Activated CD4-positive, alpha-beta T cell treated with anti-CD3 and anti-CD28 coated beads, Interleukin-2, amount 50 U/mL, for 16 hours (primary cell): ENCODE measurements around the gene TMEFF2.

Experiments used
- DNase-seq: peaks from one replicate; pipeline ENCODE4 v3.0.0-alpha.2; 2020

Gene TMEFF2

DNA sequence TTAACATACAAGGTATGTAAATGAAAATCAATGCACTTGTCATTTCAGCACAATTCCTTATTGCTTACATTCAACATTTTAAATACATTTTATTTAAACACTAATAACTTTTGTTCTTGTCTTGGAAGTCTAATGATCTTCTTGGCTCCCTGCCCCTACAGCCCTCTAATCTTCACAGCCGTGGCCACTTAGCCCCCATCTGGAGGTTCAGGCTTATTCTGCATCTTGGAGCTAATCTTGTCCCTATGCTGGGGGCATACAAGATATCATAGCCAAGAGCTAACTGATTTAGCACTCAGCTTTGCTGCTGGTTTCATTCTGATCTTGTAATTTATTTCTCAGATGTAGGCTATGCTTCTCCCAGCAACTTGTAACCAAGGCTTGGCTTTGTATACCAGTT lies 140.8 kb downstream of the TMEFF2 start:
- DNase-seq = no peak

GRCh38 chr2:192051533-192051932 lies 143.2 kb downstream of the TMEFF2 start:
- DNase-seq = no peak

DNA sequence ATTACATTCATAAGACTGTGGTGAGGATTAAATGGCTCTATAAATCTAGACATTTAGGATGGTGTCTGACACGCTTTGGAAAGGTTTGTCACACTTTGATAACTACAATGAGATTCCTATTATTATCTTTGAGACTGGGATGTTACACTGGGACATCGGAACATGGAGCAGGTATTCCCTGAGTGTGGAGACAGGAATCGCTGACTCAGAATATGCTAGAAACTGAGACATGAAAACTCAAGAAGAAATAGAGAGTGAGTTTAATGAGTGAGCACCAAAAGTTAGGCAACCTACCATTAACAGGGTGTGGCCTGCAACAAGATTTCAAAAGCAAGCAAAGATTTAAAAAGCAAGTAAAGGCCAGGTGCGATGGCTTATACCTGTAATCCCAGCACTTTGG lies 145.4 kb downstream of the TMEFF2 start:
- DNase-seq = no peak

GRCh38 chr2:192047315-192048107 lies 147.2 kb downstream of the TMEFF2 start:
- DNase-seq = no peak

GRCh38 chr2:192044496-192044895 lies 150.2 kb downstream of the TMEFF2 start:
- no peak for DNase-seq

DNA sequence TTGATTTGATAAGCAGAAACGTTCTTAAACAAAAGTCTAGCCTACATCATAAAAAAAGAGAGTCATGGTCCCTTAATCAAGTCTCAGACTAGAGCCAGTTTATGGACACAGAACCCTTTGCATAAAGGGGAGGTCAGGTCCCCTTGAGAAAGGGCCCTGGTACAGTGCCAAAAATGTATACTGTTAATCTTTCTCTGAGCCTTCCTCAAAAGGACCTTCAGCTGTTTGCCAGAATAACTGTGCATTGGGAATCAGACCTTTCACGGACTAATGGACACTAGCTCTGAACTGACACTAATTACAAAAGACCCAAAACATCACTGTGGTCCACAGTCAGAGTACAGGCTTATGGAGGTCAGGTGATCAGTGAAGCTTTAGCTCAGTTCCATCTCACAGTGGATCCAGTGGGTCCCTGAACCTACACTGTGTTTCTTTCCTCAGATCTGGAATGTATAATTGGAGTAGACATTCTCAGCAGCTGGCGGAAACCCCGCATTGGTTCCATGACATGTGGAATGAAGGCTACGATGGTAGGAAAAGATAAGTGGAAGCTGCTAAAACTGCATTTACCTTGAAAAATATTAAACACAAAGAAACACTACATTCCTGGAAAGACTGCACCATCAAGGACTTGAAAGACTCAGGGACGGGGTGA lies 151.4 kb downstream of the TMEFF2 start:
- no peak for DNase-seq

GRCh38 chr2:192042126-192042525 lies 152.6 kb downstream of the TMEFF2 start:
- no peak for DNase-seq

DNA sequence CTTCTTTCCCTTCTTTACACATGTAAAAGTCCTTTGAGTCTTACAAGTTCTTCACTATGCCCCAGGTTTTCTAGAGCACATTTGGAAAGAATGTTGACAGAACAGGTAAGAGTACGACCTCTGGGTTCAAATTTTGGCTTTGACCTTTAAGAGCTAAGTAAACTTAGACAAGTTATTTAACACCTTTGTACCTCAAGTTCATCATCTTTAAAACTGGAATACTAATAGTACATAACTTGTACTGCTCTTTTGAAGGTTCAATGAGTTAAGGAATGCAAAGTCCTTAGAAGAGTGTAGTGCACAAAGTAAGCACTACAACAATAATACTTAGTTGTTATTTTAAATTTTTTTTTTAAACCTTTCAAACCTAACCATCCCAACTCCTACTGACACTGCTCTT lies 156.6 kb downstream of the TMEFF2 start:
- no peak for DNase-seq

- DNase-seq = no peak
Measured at GRCh38 chr2:192035731-192036442, 158.8 kb downstream of the TMEFF2 start.

DNA sequence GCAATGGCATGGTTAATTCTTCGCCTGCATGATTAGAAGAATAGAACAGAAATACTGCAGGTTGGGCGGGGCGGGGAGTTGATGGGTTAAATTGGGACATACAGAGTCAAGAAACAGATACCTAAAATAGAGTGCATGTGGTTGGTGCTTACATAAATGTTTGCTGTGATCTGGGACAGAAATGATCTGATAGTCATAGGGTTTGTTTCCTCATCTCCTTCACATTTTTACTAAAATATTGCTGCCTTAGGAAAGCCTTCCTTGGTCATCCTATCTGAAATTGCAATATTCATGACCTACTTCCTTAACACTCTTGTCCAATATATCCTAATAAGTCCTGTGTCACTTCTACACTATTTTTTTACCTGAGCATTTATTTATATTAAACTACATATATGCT lies 163.9 kb downstream of the TMEFF2 start:
- DNase-seq = no peak

- no peak for DNase-seq
Measured at GRCh38 chr2:192030289-192030688, 164.4 kb downstream of the TMEFF2 start.

DNA sequence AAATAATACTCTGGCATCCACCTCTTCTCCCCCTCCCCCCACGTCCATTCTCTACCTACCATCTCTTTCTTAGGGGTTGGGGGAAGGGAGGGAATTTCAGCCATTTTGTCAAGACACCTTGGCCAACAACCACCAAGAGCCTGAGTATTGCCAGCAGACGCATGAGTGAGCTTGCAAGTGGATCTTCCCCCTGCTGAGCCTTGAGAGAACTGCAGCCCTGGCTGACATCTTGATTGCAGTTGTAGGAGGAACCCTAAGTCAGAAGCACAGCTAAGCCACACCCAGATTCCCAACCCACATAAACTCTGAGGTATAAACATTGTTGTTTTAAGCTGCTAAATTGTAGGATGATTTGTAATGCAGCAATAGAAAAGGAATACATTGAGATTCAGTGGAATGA lies 165.6 kb downstream of the TMEFF2 start:
- peak; percentile 10 for DNase-seq

- DNase-seq = no peak
Measured at GRCh38 chr2:192026825-192027120, 168.0 kb downstream of the TMEFF2 start.

DNA sequence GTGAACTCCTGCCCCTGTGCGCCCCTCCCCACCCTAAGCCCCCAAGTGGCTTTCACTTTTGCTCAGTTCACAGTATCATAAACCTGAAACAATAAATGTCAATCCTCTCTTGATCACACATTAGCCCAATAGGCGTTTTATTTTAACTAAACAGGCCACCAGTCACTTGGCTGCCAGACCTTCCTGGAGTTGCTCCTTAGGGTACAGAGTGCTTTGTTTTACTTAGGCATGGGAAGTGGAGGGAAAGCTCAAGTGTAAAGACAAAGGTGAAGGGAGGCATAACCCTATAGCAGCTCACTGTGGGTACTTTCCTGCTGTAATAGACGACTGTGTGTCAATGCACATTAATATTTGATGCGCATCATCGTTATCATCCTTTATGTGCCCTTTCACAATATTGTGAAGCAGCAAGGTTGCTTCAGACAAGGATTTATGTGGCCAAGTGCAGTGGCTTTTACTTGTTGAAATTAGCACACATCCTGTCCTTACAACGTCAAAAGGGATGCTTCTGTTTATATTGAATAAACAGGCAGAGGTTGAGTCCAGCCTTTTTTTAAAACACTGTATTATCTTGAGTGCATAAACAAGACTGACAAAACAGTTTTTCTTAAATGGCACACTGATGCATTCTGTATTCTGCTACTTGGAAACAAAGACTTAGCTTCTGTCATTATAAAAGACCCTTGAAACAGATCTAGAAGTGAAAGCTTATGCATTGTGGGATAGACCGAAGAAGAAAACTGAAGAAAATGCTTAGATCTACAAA lies 168.5 kb downstream of the TMEFF2 start:
- DNase-seq = no peak

- DNase-seq = no peak
Measured at GRCh38 chr2:192025637-192026036, 169.1 kb downstream of the TMEFF2 start.

DNA sequence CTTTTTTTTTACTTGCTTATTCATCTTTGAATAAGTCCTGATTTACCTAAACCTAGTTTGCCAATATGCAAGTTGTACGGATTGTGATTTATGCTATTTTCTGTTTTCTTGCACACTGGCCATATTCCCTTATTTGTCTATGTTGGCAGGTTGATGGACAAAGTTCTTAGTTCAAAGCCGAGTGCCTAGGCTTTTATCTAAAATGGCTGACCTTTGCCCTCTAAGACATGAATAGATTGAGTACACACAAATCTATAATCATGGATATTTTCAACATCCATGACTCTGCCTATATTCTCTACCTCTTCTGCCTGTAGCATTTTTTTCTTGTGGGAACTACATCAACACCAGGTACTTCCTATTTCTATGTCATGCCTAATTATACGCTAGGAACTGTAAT lies 171.7 kb downstream of the TMEFF2 start:
- DNase-seq = no peak

- no peak for DNase-seq
Measured at GRCh38 chr2:192017844-192018243, 176.9 kb downstream of the TMEFF2 start.

DNA sequence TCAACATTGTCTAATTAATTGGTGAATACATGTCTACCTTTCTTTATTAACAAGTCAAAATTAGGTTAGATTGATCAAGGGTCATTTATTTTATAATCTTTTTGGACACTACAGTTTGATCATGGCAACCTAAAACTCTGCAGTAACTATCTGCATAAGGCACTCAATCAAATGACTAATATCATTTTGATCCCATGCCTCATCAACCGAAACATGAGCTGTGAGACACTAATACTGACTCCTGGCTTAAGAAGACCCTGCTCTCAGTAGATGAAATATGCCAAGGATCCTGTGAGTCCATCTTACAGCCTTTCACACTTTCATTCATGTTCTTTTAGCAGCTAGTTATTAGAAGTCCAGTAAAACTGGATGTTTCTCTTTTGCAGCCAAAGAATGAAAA lies 178.5 kb downstream of the TMEFF2 start:
- DNase-seq = no peak

GRCh38 chr2:192013211-192013610 lies 181.5 kb downstream of the TMEFF2 start:
- DNase-seq = no peak

- no peak for DNase-seq
Measured at GRCh38 chr2:192011196-192011595, 183.5 kb downstream of the TMEFF2 start.

- DNase-seq = no peak
Measured at GRCh38 chr2:192010073-192010472, 184.7 kb downstream of the TMEFF2 start.

DNA sequence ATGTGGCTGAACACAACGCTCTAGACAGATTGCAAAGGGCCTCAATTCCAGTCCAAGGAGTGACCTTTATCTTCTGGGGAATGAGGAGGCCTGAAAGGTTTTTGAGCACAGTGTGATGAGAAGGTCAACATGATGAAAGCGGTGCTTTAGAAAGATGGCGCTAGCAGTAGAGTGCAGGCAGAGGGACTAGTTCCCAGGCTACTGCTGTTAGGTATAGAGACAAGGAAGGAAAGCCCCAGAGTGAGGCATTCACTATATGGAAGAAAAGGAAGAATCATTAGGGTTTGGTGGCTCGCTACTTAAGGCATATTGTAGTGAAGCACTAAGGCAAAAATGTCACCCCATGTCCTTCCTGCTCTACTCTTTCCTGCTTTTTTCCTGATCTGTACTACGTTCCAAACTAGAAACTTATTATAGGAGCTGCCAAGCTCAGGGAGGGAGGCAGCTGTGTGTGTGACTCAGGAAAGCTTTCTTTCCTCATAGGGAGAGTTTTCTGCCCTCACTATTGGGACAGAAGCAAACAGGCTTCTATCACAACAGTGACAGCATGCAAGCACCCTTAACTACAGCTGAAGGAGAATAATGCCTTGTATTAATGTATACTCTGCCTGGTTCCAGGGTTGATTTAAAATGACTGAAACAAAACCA lies 187.0 kb downstream of the TMEFF2 start:
- no peak for DNase-seq

GRCh38 chr2:192005211-192005610 lies 189.5 kb downstream of the TMEFF2 start:
- DNase-seq = no peak
